Astrocyte (in vitro differentiated cells and primary cell): ENCODE measurements around the gene CFI. TPM values are rescaled to one million over a fixed set of nuclear protein-coding genes. Genes with fewer than 3 reads are reported as not detected.
A peak's percentile ranks its signal among the peaks of the same experiment; 100 is the strongest.

Experiments used
- DNase-seq: peaks from one replicate; pipeline ENCODE4 v3.0.0-alpha.2; 2010; ENCODE audit warnings: low read depth
- FAIRE-seq: peaks from 2 replicates; lab custom pipeline; 2011; peaks lifted over from hg19 to GRCh38; lab: Jason Lieb, UNC
- H2AFZ ChIP-seq: 2 replicates; pipeline ENCODE4 v1.6.0; 2012; ENCODE audit warnings: low read depth, low read length, inconsistent platforms
- H3K27ac ChIP-seq: 2 replicates; pipeline ENCODE4 v1.5.1; 2011; ENCODE audit warnings: low read depth, low read length, inconsistent platforms
- H3K27me3 ChIP-seq: 2 replicates; pipeline ENCODE4 v1.6.0; 2011; ENCODE audit warnings: low read length, inconsistent platforms; ENCODE audit not compliant: insufficient read depth
- H3K36me3 ChIP-seq: 2 replicates; pipeline ENCODE4 v1.5.1; 2011; ENCODE audit warnings: low read length, inconsistent platforms; ENCODE audit not compliant: insufficient read depth
- H3K4me1 ChIP-seq: 2 replicates; pipeline ENCODE4 v1.5.1; 2011; ENCODE audit warnings: low read length, inconsistent platforms; ENCODE audit not compliant: insufficient read depth
- H3K4me2 ChIP-seq: 2 replicates; pipeline ENCODE4 v1.6.0; 2012; ENCODE audit warnings: low read length, inconsistent platforms
- H3K4me3 ChIP-seq: 2 replicates; pipeline ENCODE4 v1.5.1; 2011; ENCODE audit warnings: low read depth, mild to moderate bottlenecking, low read length, inconsistent platforms; ENCODE audit not compliant: insufficient read depth
- H3K79me2 ChIP-seq: 2 replicates; pipeline ENCODE4 v1.6.0; 2012; ENCODE audit warnings: mild to moderate bottlenecking, low read length, inconsistent platforms; ENCODE audit not compliant: insufficient read depth
- H3K9ac ChIP-seq: 2 replicates; pipeline ENCODE4 v1.6.0; 2012; ENCODE audit warnings: mild to moderate bottlenecking, low read length, inconsistent platforms
- H3K9me3 ChIP-seq: 2 replicates; pipeline ENCODE4 v1.5.1; 2012; ENCODE audit warnings: low read depth, mild to moderate bottlenecking, low read length, inconsistent platforms; ENCODE audit not compliant: insufficient read depth
- H4K20me1 ChIP-seq: 2 replicates; pipeline ENCODE4 v1.6.0; 2012; ENCODE audit warnings: low read length, inconsistent platforms; ENCODE audit not compliant: insufficient read depth
- H3K27ac Mint-ChIP-seq: one replicate; pipeline ENCODE4 v1.8.0; 2021; ENCODE audit warnings: mild to moderate bottlenecking, mixed read lengths; ENCODE audit not compliant: unreplicated experiment
- H3K27me3 Mint-ChIP-seq: one replicate; pipeline ENCODE4 v1.8.0; 2021; ENCODE audit warnings: low read depth, mixed read lengths; ENCODE audit not compliant: unreplicated experiment
- H3K36me3 Mint-ChIP-seq: one replicate; pipeline ENCODE4 v1.8.0; 2021; ENCODE audit warnings: low read depth, mixed read lengths; ENCODE audit not compliant: unreplicated experiment
- H3K4me1 Mint-ChIP-seq: one replicate; pipeline ENCODE4 v1.8.0; 2021; ENCODE audit warnings: low read depth, mixed read lengths; ENCODE audit not compliant: unreplicated experiment
- H3K4me3 Mint-ChIP-seq: one replicate; pipeline ENCODE4 v1.8.0; 2021; ENCODE audit warnings: mild to moderate bottlenecking, moderate library complexity, mixed read lengths; ENCODE audit not compliant: unreplicated experiment
- H3K9me3 Mint-ChIP-seq: one replicate; pipeline ENCODE4 v1.8.0; 2021; ENCODE audit warnings: mild to moderate bottlenecking, mixed read lengths; ENCODE audit not compliant: unreplicated experiment
- CTCF ChIP-seq: IDR thresholded peaks from 2 replicates; pipeline ENCODE4 v1.5.1; 2011; ENCODE audit warnings: low read depth, mild to moderate bottlenecking, inconsistent platforms, low read length, moderate library complexity; ENCODE audit not compliant: insufficient read depth
- EZH2 ChIP-seq: IDR thresholded peaks from 2 replicates; pipeline ENCODE4 v1.6.1; 2012; ENCODE audit warnings: mild to moderate bottlenecking, low read length, inconsistent platforms; ENCODE audit not compliant: insufficient read depth
- total RNA-seq: library from RNA; stranded (reverse); gene quantifications from 2 replicates; pipeline ENCODE4 v1.2.1, GENCODE V29; 2021

CFI gene
- total RNA-seq, 1 donor from 2014 or later: not detected

- peak overlapping the region; percentile 97 for H3K4me2 ChIP-seq
- Mint-ChIP-seq H3K9me3 (no peaks in the 10 kb centered on the region), H3K4me1 (peaks cover 6% of the 10 kb centered on the region), H3K27ac (peak overlapping the region; percentile 76), H3K4me3 (peak overlapping the region; percentile 93), H3K27me3 (no peaks in the 10 kb centered on the region), H3K36me3 (peaks cover 4% of the 10 kb centered on the region)
- H3K9ac ChIP-seq: peak overlapping the region; percentile 81
- peak overlapping the region; percentile 82 for H3K4me3 ChIP-seq
- peaks cover 28% of the 10 kb centered on the region for H3K79me2 ChIP-seq
- no peaks in the 10 kb centered on the region for H4K20me1 ChIP-seq
- FAIRE-seq (no peak), DNase-seq (no peak)
- peak overlapping the region; percentile 57 for H3K27ac ChIP-seq
- H2AFZ ChIP-seq: peak overlapping the region; percentile 94
- no peaks in the 10 kb centered on the region for H3K9me3 ChIP-seq
- no peaks in the 10 kb centered on the region for H3K27me3 ChIP-seq
- no peaks in the 10 kb centered on the region for H3K36me3 ChIP-seq
- H3K4me1 ChIP-seq: no peaks in the 10 kb centered on the region
- TF ChIP-seq CTCF (no peak), EZH2 (no peak)
These were observed 100.0 kb downstream of the CFI start for GRCh38 chr4:109701566-109702410.

GRCh38 chr4:109699553-109700225 is 102.1 kb downstream of the CFI start:
- TF ChIP-seq CTCF (no peak), EZH2 (no peak)
- no peaks in the 10 kb centered on the region for H4K20me1 ChIP-seq
- FAIRE-seq (no peak), DNase-seq (no peak)
- H3K4me1 ChIP-seq: no peaks in the 10 kb centered on the region
- H3K36me3 ChIP-seq: peaks cover 3% of the 10 kb centered on the region
- no peaks in the 10 kb centered on the region for H3K27me3 ChIP-seq
- Mint-ChIP-seq H3K4me3 (no peak overlapping the region), H3K36me3 (peaks cover 4% of the 10 kb centered on the region), H3K27ac (no peak overlapping the region), H3K9me3 (no peaks in the 10 kb centered on the region), H3K4me1 (peaks cover 6% of the 10 kb centered on the region), H3K27me3 (no peaks in the 10 kb centered on the region)
- H3K9me3 ChIP-seq: no peaks in the 10 kb centered on the region
- no peak overlapping the region for H3K27ac ChIP-seq
- no peak overlapping the region for H3K9ac ChIP-seq
- H2AFZ ChIP-seq: no peak overlapping the region
- peaks cover 28% of the 10 kb centered on the region for H3K79me2 ChIP-seq
- no peak overlapping the region for H3K4me2 ChIP-seq
- no peak overlapping the region for H3K4me3 ChIP-seq
